ENCODE data around the gene TRAK2.

The TRAK2 gene

GRCh38 chr2:201342923-201343322 lies 108.3 kb downstream of the TRAK2 start:
- no peaks in the 10 kb centered on the region for H3K27me3 ChIP-seq (replicated peaks)
- no peak for DNase-seq
- TF ChIP-seq CTCF (IDR thresholded peaks at IDR 0.05; ENCODE audit: low read depth, low read length, missing control alignments), result no peak
- H3K4me3 ChIP-seq (ENCODE audit: low read depth, low read length), result no peak overlapping the region
- in situ Hi-C loops (cut with HindIII; ENCODE audit: low pct_ligation_motif_present, low sequenced_read_pairs), result no loop called here
- H3K36me3 ChIP-seq (replicated peaks), result peaks cover 5% of the 10 kb centered on the region
- no peak overlapping the region for H3K27ac ChIP-seq

DNA sequence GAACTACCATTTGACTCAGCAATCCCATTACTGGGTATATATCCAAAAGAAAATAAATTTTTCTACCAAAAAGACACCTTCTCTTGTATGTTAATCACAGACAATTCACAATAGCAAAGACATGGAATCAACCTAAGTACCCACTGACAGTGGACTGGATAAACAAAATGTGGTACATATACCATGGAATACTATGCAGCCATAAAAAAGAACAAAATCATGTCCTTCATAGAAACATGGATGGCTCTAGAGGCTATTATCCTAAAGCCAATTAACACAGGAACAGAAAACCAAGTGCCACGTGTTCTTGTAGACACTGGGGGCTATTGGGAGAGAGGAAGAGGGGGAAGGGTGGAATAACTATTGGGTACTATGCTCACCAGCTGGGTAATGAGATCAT lies 121.8 kb downstream of the TRAK2 start:
- in situ Hi-C loops (cut with HindIII; ENCODE audit: low pct_ligation_motif_present, low sequenced_read_pairs), result no loop called here
- H3K4me3 ChIP-seq (ENCODE audit: low read depth, low read length), result no peak overlapping the region
- no peaks in the 10 kb centered on the region for H3K36me3 ChIP-seq (replicated peaks)
- no peak for DNase-seq
- no peaks in the 10 kb centered on the region for H3K27me3 ChIP-seq (replicated peaks)
- no peak for TF ChIP-seq CTCF (IDR thresholded peaks at IDR 0.05; ENCODE audit: low read depth, low read length, missing control alignments)
- no peak overlapping the region for H3K27ac ChIP-seq

- Histone ChIP-seq H3K4me3 (ENCODE audit: low read depth, low read length) (no peak overlapping the region), H3K36me3 (replicated peaks) (no peaks in the 10 kb centered on the region), H3K27ac (no peak overlapping the region), H3K27me3 (replicated peaks) (no peaks in the 10 kb centered on the region)
- DNase-seq, result no peak
- TF ChIP-seq CTCF (IDR thresholded peaks at IDR 0.05; ENCODE audit: low read depth, low read length, missing control alignments), result no peak
- in situ Hi-C loops (cut with HindIII; ENCODE audit: low pct_ligation_motif_present, low sequenced_read_pairs), result no loop called here
Observed at GRCh38 chr2:201327678-201328077, 123.6 kb downstream of the TRAK2 start.

All from brain microvascular endothelial cell (primary cell).